Neural cell (in vitro differentiated cells): ENCODE measurements around the gene BAX. TPM values are rescaled to one million over a fixed set of nuclear protein-coding genes. Genes with fewer than 3 reads are reported as not detected.

ENCODE experiments used
- H2AFZ ChIP-seq: fragments of 200-600, 300-800 bp; sonication (generic), shearing (Covaris generic); 2 replicates; pipeline ENCODE4 v1.6.0; 2014; ENCODE audit warnings: low read depth, mild to moderate bottlenecking, antibody characterized with exemption, low read length, moderate library complexity
- H3F3A ChIP-seq: fragments of 200-600 bp; shearing (Covaris generic); 2 replicates; pipeline ENCODE4 v1.6.1; 2016; ENCODE audit warnings: mild to moderate bottlenecking, moderate library complexity, mixed read lengths, antibody characterized with exemption, low read length; ENCODE audit not compliant: insufficient read depth, poor library complexity, severe bottlenecking
- H3K27ac ChIP-seq: fragments of 200-600, 300-800 bp; sonication (generic), shearing (Covaris generic); 2 replicates; pipeline ENCODE4 v1.5.1; 2014; ENCODE audit warnings: mild to moderate bottlenecking, low read length, moderate library complexity
- H3K27me3 ChIP-seq: fragments of 300-800, 200-600 bp; sonication (generic), shearing (Covaris generic); 2 replicates; pipeline ENCODE4 v1.6.0; 2014; ENCODE audit warnings: mild to moderate bottlenecking, low read depth, low read length, moderate library complexity; ENCODE audit not compliant: insufficient read depth
- H3K36me3 ChIP-seq: fragments of 300-800, 200-600 bp; sonication (generic), shearing (Covaris generic); 2 replicates; pipeline ENCODE4 v1.5.1; 2014; ENCODE audit warnings: mild to moderate bottlenecking, antibody characterized with exemption, low read length, moderate library complexity; ENCODE audit not compliant: insufficient read depth
- H3K4me2 ChIP-seq: fragments of 300-800, 200-600 bp; sonication (generic), shearing (Covaris generic); 2 replicates; pipeline ENCODE4 v1.6.0; 2014; ENCODE audit warnings: mild to moderate bottlenecking, low read length
- H3K4me3 ChIP-seq: fragments of 300-800, 200-600 bp; sonication (generic), shearing (Covaris generic); 2 replicates; pipeline ENCODE4 v1.5.1; 2014; ENCODE audit warnings: mild to moderate bottlenecking, low read length, moderate library complexity
- H3K79me2 ChIP-seq: fragments of 200-600 bp; shearing (Covaris generic); replicated peaks from 2 replicates; pipeline ENCODE4 v1.6.0; 2014; ENCODE audit warnings: mild to moderate bottlenecking, low read length, moderate library complexity; ENCODE audit not compliant: insufficient read depth
- H3K9ac ChIP-seq: fragments of 300-800, 200-600 bp; sonication (generic), shearing (Covaris generic); 2 replicates; pipeline ENCODE4 v1.6.1; 2016; ENCODE audit warnings: mild to moderate bottlenecking, low read length, mixed read lengths
- H3K9me2 ChIP-seq: fragments of 200-600 bp; shearing (Covaris generic); 2 replicates; pipeline ENCODE4 v1.6.1; 2016; ENCODE audit warnings: mild to moderate bottlenecking, low read length, mixed read lengths; ENCODE audit not compliant: insufficient read depth
- H3K9me3 ChIP-seq: fragments of 200-600, 300-800 bp; sonication (generic), shearing (Covaris generic); 2 replicates; pipeline ENCODE4 v1.6.1; 2016; ENCODE audit warnings: mild to moderate bottlenecking, mixed run types, low read length, moderate library complexity, mixed read lengths
- H4K20me1 ChIP-seq: fragments of 200-600 bp; shearing (Covaris generic); 2 replicates; pipeline ENCODE4 v1.6.1; 2016; ENCODE audit warnings: mild to moderate bottlenecking, mixed run types; ENCODE audit not compliant: insufficient read depth
- EP300 ChIP-seq: fragments of 450-650 bp; conservative IDR thresholded peaks from 2 replicates; pipeline ENCODE4 v1.6.1; 2014; ENCODE audit warnings: antibody characterized with exemption, mild to moderate bottlenecking, moderate library complexity; ENCODE audit not compliant: poor library complexity, severe bottlenecking
- EZH2 ChIP-seq: fragments of 200-600, 300-800 bp; shearing (Covaris generic), sonication (generic); IDR thresholded peaks from 2 replicates; pipeline ENCODE4 v1.6.1; 2014; ENCODE audit warnings: antibody characterized with exemption, low read length, borderline replicate concordance, mild to moderate bottlenecking; ENCODE audit not compliant: insufficient read depth, poor library complexity, severe bottlenecking
- MXI1 ChIP-seq: fragments of 450-650 bp; conservative IDR thresholded peaks from 2 replicates; pipeline ENCODE4 v1.6.1; 2014; ENCODE audit warnings: antibody characterized with exemption, mild to moderate bottlenecking; ENCODE audit not compliant: poor library complexity, severe bottlenecking
- POLR2AphosphoS5 ChIP-seq: IDR thresholded peaks from 2 replicates; pipeline ENCODE4 v1.6.1; 2012
- RAD21 ChIP-seq: fragments of 450-650 bp; conservative IDR thresholded peaks from 2 replicates; pipeline ENCODE4 v1.6.1; 2014; ENCODE audit warnings: antibody characterized with exemption, mild to moderate bottlenecking, moderate library complexity
- SMC3 ChIP-seq: fragments of 450-650 bp; conservative IDR thresholded peaks from 2 replicates; pipeline ENCODE4 v1.6.1; 2014; ENCODE audit warnings: antibody characterized with exemption, mild to moderate bottlenecking, moderate library complexity; ENCODE audit not compliant: poor library complexity
- TAF1 ChIP-seq: IDR thresholded peaks from 2 replicates; pipeline ENCODE4 v1.6.1; 2012; ENCODE audit warnings: low read depth
- polyA plus RNA-seq: library from polyadenylated mRNA; depleted of rRNA; stranded (reverse); fragments of >200 nt; gene quantifications from 2 replicates; pipeline ENCODE4 v1.2.3, GENCODE V29; 2014
- TF ChIP-seq, protein P1 (sequence below): fragments of 450-650 bp; IDR thresholded peaks from 2 replicates; pipeline ENCODE4 v1.5.1; 2014; ENCODE audit warnings: antibody characterized with exemption, mild to moderate bottlenecking, moderate library complexity; ENCODE audit not compliant: poor library complexity, severe bottlenecking
- TF ChIP-seq, protein P2 (sequence below): IDR thresholded peaks from 2 replicates; pipeline ENCODE4 v1.6.1; 2012; ENCODE audit warnings: borderline replicate concordance

The BAX gene
- polyA plus RNA-seq, 1 donor from 2014 or later: 71.9 TPM

DNA sequence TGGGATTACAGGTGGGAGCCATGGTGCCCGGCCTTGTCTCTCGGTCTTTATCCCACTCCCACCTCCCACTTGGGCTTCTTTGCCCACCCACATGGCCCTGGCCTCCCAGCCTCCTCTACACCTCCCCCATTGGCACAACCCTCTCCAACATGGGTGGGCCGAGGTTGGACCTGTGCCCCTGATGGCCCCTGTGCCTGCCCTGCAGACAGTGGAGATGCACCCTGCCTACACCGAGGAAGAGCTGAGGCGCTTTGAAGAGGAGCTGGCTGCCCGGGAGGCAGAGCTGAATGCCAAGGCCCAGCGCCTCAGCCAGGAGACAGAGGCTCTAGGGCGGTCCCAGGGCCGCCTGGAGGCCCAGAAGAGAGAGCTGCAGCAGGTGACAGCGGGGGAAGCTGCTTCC, 33.7 kb upstream of the BAX start:
- Histone ChIP-seq H3K9me2 (no peaks in the 10 kb centered on the region), H3K4me2 (no peak overlapping the region), H3K4me3 (no peak overlapping the region), H3K79me2 (no peaks in the 10 kb centered on the region), H3F3A (no peaks in the 10 kb centered on the region), H3K9me3 (no peaks in the 10 kb centered on the region), H3K36me3 (no peaks in the 10 kb centered on the region), H4K20me1 (no peaks in the 10 kb centered on the region), H3K27me3 (no peaks in the 10 kb centered on the region), H3K27ac (no peak overlapping the region), H2AFZ (no peak overlapping the region), H3K9ac (no peak overlapping the region)
- no peak for TF ChIP-seq POLR2AphosphoS5
- no peak for TF ChIP-seq RAD21
- TF ChIP-seq SMC3: no peak
- no peak for TF ChIP-seq EP300

DNA sequence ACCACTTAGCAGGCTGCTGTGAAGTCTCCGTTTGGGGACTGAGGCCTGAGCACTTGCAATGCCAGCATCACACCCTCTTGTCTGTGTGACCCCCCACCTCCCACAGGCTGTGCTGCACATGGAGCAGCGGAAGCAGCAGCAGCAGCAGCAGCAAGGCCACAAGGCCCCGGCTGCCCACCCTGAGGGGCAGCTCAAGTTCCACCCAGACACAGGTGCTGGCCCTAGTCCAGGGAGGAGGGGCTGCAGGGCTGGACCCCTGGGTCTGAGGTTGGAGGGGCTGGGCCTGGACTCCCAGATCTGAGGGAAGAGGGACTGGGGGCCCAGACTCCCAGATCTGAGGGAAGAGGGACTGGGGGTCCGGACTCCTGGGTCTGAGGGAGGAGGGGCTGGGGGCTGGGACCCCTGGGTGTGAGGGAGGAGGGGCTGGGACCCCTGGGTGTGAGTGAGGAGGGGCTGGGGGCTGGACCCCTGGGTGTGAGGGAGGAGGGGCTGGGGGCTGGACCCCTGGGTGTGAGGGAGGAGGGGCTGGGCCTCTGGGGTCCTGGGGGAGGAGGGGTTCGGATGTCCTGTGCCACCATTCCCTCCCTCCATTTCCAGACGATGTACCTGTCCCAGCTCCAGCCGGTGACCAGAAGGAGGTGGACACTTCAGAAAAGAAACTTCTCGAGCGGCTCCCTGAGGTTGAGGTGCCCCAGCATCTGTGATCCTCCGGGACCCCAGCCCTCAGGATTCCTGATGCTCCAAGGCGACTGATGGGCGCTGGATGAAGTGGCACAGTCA, 32.8 kb upstream of the BAX start:
- Histone ChIP-seq H4K20me1 (no peaks in the 10 kb centered on the region), H3F3A (no peaks in the 10 kb centered on the region), H2AFZ (no peak overlapping the region), H3K36me3 (no peaks in the 10 kb centered on the region), H3K79me2 (no peaks in the 10 kb centered on the region), H3K27me3 (no peaks in the 10 kb centered on the region), H3K4me2 (no peak overlapping the region), H3K9me3 (no peaks in the 10 kb centered on the region), H3K27ac (no peak overlapping the region), H3K9ac (no peak overlapping the region), H3K4me3 (no peak overlapping the region), H3K9me2 (no peaks in the 10 kb centered on the region)
- TF ChIP-seq, protein P1, sequence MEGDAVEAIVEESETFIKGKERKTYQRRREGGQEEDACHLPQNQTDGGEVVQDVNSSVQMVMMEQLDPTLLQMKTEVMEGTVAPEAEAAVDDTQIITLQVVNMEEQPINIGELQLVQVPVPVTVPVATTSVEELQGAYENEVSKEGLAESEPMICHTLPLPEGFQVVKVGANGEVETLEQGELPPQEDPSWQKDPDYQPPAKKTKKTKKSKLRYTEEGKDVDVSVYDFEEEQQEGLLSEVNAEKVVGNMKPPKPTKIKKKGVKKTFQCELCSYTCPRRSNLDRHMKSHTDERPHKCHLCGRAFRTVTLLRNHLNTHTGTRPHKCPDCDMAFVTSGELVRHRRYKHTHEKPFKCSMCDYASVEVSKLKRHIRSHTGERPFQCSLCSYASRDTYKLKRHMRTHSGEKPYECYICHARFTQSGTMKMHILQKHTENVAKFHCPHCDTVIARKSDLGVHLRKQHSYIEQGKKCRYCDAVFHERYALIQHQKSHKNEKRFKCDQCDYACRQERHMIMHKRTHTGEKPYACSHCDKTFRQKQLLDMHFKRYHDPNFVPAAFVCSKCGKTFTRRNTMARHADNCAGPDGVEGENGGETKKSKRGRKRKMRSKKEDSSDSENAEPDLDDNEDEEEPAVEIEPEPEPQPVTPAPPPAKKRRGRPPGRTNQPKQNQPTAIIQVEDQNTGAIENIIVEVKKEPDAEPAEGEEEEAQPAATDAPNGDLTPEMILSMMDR: no peak
- TF ChIP-seq RAD21 (no peak), POLR2AphosphoS5 (no peak), EP300 (no peak), EZH2 (no peak), MXI1 (no peak), TAF1 (no peak), SMC3 (no peak)
- TF ChIP-seq, protein P2, sequence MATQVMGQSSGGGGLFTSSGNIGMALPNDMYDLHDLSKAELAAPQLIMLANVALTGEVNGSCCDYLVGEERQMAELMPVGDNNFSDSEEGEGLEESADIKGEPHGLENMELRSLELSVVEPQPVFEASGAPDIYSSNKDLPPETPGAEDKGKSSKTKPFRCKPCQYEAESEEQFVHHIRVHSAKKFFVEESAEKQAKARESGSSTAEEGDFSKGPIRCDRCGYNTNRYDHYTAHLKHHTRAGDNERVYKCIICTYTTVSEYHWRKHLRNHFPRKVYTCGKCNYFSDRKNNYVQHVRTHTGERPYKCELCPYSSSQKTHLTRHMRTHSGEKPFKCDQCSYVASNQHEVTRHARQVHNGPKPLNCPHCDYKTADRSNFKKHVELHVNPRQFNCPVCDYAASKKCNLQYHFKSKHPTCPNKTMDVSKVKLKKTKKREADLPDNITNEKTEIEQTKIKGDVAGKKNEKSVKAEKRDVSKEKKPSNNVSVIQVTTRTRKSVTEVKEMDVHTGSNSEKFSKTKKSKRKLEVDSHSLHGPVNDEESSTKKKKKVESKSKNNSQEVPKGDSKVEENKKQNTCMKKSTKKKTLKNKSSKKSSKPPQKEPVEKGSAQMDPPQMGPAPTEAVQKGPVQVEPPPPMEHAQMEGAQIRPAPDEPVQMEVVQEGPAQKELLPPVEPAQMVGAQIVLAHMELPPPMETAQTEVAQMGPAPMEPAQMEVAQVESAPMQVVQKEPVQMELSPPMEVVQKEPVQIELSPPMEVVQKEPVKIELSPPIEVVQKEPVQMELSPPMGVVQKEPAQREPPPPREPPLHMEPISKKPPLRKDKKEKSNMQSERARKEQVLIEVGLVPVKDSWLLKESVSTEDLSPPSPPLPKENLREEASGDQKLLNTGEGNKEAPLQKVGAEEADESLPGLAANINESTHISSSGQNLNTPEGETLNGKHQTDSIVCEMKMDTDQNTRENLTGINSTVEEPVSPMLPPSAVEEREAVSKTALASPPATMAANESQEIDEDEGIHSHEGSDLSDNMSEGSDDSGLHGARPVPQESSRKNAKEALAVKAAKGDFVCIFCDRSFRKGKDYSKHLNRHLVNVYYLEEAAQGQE: no peak
